Measurements from ENCODE around the gene KRT28. TPM values are rescaled to one million over a fixed set of nuclear protein-coding genes. Genes with fewer than 3 reads are reported as not detected.

The KRT28 gene
- total and polyA plus RNA-seq, 2 of the 8 experiments (the other 6 are each of a cell fraction or from before 2014, with no cell fraction given), result not detected

DNA sequence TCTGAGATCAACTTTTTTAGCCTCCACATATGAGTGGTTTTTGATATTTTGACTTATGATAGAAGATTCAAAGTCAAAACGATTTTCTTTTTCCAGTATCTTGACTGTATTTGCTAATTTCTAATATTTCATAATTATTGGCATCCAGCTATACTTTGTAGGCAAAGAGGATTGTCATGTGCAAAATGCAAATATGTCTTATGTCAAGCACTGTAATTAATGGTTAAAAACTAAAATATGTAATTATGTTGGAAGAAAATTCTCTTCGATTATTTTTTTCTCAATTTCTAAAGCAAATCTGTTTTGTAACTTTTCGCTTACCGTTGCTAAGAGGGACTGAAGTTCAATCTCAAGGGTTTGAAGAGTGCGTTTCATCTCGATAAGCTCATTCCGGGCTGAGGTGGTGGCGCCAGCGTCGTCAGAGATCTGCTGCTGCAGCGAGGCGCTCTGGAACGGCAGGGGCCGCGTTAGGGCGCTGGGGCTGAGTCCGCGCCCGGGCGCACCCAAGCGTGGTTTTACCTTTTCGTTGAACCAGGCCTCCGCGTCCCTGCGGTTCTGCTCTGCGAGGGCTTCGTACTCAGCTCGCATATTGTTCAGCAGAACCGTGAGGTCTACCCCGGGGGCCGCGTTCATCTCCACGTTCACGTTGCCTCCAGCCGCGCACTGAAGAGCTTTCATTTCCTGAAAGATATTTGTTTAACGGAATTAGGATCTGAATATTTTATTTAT, 20.4 kb downstream of the KRT28 start (continued):
- TF ChIP-seq, protein P1, sequence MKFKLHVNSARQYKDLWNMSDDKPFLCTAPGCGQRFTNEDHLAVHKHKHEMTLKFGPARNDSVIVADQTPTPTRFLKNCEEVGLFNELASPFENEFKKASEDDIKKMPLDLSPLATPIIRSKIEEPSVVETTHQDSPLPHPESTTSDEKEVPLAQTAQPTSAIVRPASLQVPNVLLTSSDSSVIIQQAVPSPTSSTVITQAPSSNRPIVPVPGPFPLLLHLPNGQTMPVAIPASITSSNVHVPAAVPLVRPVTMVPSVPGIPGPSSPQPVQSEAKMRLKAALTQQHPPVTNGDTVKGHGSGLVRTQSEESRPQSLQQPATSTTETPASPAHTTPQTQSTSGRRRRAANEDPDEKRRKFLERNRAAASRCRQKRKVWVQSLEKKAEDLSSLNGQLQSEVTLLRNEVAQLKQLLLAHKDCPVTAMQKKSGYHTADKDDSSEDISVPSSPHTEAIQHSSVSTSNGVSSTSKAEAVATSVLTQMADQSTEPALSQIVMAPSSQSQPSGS (IDR thresholded peaks at IDR 0.05; ENCODE audit: low read length), result no peak
- TF ChIP-seq RNF2 (IDR thresholded peaks at IDR 0.05; ENCODE audit: borderline replicate concordance, low read depth, low read length, missing control alignments, poor library complexity, severe bottlenecking) (no peak), JUND (IDR thresholded peaks at IDR 0.05; ENCODE audit: low read length) (no peak), TEAD4 (IDR thresholded peaks at IDR 0.05; ENCODE audit: low read depth, low read length) (no peak), BACH1 (IDR thresholded peaks at IDR 0.05; ENCODE audit: low read length) (no peak), ZNF274 (IDR thresholded peaks at IDR 0.05; ENCODE audit: borderline replicate concordance, extremely low read depth, low read length) (no peak), CTBP2 (IDR thresholded peaks at IDR 0.05; ENCODE audit: borderline replicate concordance, insufficient read depth, insufficient read length, low read length) (no peak), KDM4A (IDR thresholded peaks at IDR 0.05; ENCODE audit: low read depth, low read length, severe bottlenecking) (peak; percentile 33), SP4 (IDR thresholded peaks at IDR 0.05; ENCODE audit: low read length) (no peak), PHF8 (conservative IDR thresholded peaks at IDR 0.05; ENCODE audit: low read depth, low read length) (no peak), TCF12 (IDR thresholded peaks at IDR 0.05; ENCODE audit: low read depth, low read length) (no peak), ATF3 (IDR thresholded peaks at IDR 0.05; ENCODE audit: insufficient read depth, low read depth, low read length) (no peak), KDM1A (IDR thresholded peaks at IDR 0.05; ENCODE audit: borderline replicate concordance, low read length) (no peak), YY1 (IDR thresholded peaks at IDR 0.05; ENCODE audit: low read depth, low read length) (no peak), CHD2 (IDR thresholded peaks at IDR 0.05; ENCODE audit: low read length) (no peak), RBBP5 (IDR thresholded peaks at IDR 0.05; ENCODE audit: borderline replicate concordance, low read depth, low read length) (no peak)
- TF ChIP-seq, protein P2, sequence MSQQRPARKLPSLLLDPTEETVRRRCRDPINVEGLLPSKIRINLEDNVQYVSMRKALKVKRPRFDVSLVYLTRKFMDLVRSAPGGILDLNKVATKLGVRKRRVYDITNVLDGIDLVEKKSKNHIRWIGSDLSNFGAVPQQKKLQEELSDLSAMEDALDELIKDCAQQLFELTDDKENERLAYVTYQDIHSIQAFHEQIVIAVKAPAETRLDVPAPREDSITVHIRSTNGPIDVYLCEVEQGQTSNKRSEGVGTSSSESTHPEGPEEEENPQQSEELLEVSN (IDR thresholded peaks at IDR 0.05), result no peak
- TF ChIP-seq, protein P3, sequence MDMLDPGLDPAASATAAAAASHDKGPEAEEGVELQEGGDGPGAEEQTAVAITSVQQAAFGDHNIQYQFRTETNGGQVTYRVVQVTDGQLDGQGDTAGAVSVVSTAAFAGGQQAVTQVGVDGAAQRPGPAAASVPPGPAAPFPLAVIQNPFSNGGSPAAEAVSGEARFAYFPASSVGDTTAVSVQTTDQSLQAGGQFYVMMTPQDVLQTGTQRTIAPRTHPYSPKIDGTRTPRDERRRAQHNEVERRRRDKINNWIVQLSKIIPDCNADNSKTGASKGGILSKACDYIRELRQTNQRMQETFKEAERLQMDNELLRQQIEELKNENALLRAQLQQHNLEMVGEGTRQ (IDR thresholded peaks at IDR 0.05; ENCODE audit: low read length), result no peak
